HepG2 (cell line): ENCODE data around the gene PAN2. TPM values are rescaled to one million over a fixed set of nuclear protein-coding genes. Genes with fewer than 3 reads are reported as not detected.

Source experiments
- CAMTA2 ChIP-seq: sonication (generic); formaldehyde crosslinking; IDR thresholded peaks from 2 replicates; pipeline ENCODE4 v1.4.0; 2020; ENCODE audit warnings: mild to moderate bottlenecking, missing genetic modification reagents, borderline replicate concordance
- FOXA3 ChIP-seq: IDR thresholded peaks from 2 replicates; pipeline ENCODE4 v1.6.1; 2016; ENCODE audit warnings: missing genetic modification reagents, missing compliant biosample characterization
- FOXC1 ChIP-seq: sonication (generic); formaldehyde crosslinking; IDR thresholded peaks from 2 replicates; pipeline ENCODE4 v1.8.0; 2022; ENCODE audit warnings: mild to moderate bottlenecking, missing genetic modification reagents, borderline replicate concordance
- HDAC1 ChIP-seq: sonication (generic); formaldehyde crosslinking; IDR thresholded peaks from 2 replicates; pipeline ENCODE4 v1.5.1; 2020; ENCODE audit warnings: mild to moderate bottlenecking, missing genetic modification reagents
- MED1 ChIP-seq: sonication (generic); formaldehyde crosslinking; IDR thresholded peaks from 2 replicates; pipeline ENCODE4 v1.4.0; 2020; ENCODE audit warnings: missing genetic modification reagents
- MLX ChIP-seq: IDR thresholded peaks from 2 replicates; pipeline ENCODE4 v1.6.1; 2016
- NFRKB ChIP-seq: fragments of 450-650 bp; IDR thresholded peaks from 2 replicates; pipeline ENCODE4 v1.6.1; 2017
- RNF2 ChIP-seq: fragments of 450-650 bp; conservative IDR thresholded peaks from 2 replicates; pipeline ENCODE4 v1.6.1; 2016; ENCODE audit warnings: low read depth
- SMYD3 ChIP-seq: sonication (generic); formaldehyde crosslinking; IDR thresholded peaks from 2 replicates; pipeline ENCODE4 v1.8.1; 2023; ENCODE audit warnings: mild to moderate bottlenecking, missing genetic modification reagents
- SOX13 ChIP-seq, 3 experiments: fragments of 450-650 bp in 1 of 3; sonication (generic) in 1 of 3; formaldehyde crosslinking in 1 of 3; IDR thresholded peaks in 2 of 3; conservative IDR thresholded peaks in 1 of 3; 2 replicates each; pipeline versions ENCODE4 v1.5.0 to v1.6.1; 2016 to 2020; ENCODE audit warnings: antibody characterized with exemption in 1 of 3, mild to moderate bottlenecking in 1 of 3, missing compliant biosample characterization in 1 of 3, missing genetic modification reagents in 1 of 3, moderate library complexity in 1 of 3
- SOX6 ChIP-seq, 2 experiments: fragments of 450-650 bp in 1 of 2; sonication (generic) in 1 of 2; formaldehyde crosslinking in 1 of 2; IDR thresholded peaks; 2 replicates each; pipeline versions ENCODE4 v1.4.0 to v1.6.1; 2017 to 2020; ENCODE audit warnings: antibody characterized with exemption in 1 of 2, mild to moderate bottlenecking in 1 of 2, missing genetic modification reagents in 1 of 2
- SRSF9 ChIP-seq: fragments of 200-400 bp; formaldehyde crosslinking; IDR thresholded peaks from 2 replicates; pipeline ENCODE4 v1.6.1; 2018; ENCODE audit warnings: borderline replicate concordance, mild to moderate bottlenecking, low read depth, low read length; ENCODE audit not compliant: insufficient read depth, poor library complexity, severe bottlenecking
- TSC22D2 ChIP-seq: sonication (generic); formaldehyde crosslinking; IDR thresholded peaks from 2 replicates; pipeline ENCODE4 v1.5.1; 2020; ENCODE audit warnings: missing genetic modification reagents, mild to moderate bottlenecking, borderline replicate concordance
- ZC3H13 ChIP-seq: sonication (generic); formaldehyde crosslinking; IDR thresholded peaks from 2 replicates; pipeline ENCODE4 v1.8.1; 2023; ENCODE audit warnings: mild to moderate bottlenecking, missing genetic modification reagents, moderate library complexity
- ZNF253 ChIP-seq: sonication (generic); formaldehyde crosslinking; IDR thresholded peaks from 2 replicates; pipeline ENCODE4 v1.8.0; 2022; ENCODE audit warnings: mild to moderate bottlenecking, missing genetic modification reagents, borderline replicate concordance
- ZNF407 ChIP-seq: sonication (generic); formaldehyde crosslinking; IDR thresholded peaks from one replicate; pipeline ENCODE4 v1.5.1; 2020; ENCODE audit warnings: mild to moderate bottlenecking, missing genetic modification reagents; ENCODE audit errors: not compliant biosample characterization
- ZNF501 ChIP-seq: sonication (generic); formaldehyde crosslinking; IDR thresholded peaks from 2 replicates; pipeline ENCODE4 v1.5.1; 2020; ENCODE audit warnings: mild to moderate bottlenecking, moderate library complexity, missing genetic modification reagents
- ZNF788 ChIP-seq: sonication (generic); formaldehyde crosslinking; IDR thresholded peaks from 2 replicates; pipeline ENCODE4 v1.5.0; 2020; ENCODE audit warnings: mild to moderate bottlenecking, missing genetic modification reagents, borderline replicate concordance
- polyA plus RNA-seq, 8 experiments: library from polyadenylated mRNA; depleted of rRNA in 3 of 8; stranded (reverse) in 7 of 8; unstranded in 1 of 8; fragments of >200 nt; fragmentation: Illumina TruSeq in 4 of 8; extraction: Trizol in 4 of 8; gene quantifications; 2 replicates each; pipeline versions ENCODE4 v1.2.1 to v1.2.3, GENCODE V29; 2011 to 2016; ENCODE audit warnings: low read depth in 4 of 8, missing spikeins in 1 of 8, mixed read lengths in 1 of 8; ENCODE audit not compliant: insufficient read depth in 1 of 8
- total RNA-seq, 5 experiments: library from RNA; depleted of rRNA; stranded (reverse); fragments of >200 nt; fragmentation: Illumina TruSeq; extraction: Trizol; gene quantifications; 2 replicates each; pipeline ENCODE4 v1.2.3, GENCODE V29; 2016; ENCODE audit warnings: low read depth in 1 of 5
- TF ChIP-seq, protein P1 (sequence below): sonication (generic); formaldehyde crosslinking; IDR thresholded peaks from 2 replicates; pipeline ENCODE4 v1.8.1; 2023; ENCODE audit warnings: missing genetic modification reagents, mild to moderate bottlenecking, borderline replicate concordance

Gene PAN2
- total and polyA plus RNA-seq, 2 of the 13 experiments (the other 11 are each of a cell fraction or from before 2014, with no cell fraction given), result 27.2 to 61.1 TPM

DNA sequence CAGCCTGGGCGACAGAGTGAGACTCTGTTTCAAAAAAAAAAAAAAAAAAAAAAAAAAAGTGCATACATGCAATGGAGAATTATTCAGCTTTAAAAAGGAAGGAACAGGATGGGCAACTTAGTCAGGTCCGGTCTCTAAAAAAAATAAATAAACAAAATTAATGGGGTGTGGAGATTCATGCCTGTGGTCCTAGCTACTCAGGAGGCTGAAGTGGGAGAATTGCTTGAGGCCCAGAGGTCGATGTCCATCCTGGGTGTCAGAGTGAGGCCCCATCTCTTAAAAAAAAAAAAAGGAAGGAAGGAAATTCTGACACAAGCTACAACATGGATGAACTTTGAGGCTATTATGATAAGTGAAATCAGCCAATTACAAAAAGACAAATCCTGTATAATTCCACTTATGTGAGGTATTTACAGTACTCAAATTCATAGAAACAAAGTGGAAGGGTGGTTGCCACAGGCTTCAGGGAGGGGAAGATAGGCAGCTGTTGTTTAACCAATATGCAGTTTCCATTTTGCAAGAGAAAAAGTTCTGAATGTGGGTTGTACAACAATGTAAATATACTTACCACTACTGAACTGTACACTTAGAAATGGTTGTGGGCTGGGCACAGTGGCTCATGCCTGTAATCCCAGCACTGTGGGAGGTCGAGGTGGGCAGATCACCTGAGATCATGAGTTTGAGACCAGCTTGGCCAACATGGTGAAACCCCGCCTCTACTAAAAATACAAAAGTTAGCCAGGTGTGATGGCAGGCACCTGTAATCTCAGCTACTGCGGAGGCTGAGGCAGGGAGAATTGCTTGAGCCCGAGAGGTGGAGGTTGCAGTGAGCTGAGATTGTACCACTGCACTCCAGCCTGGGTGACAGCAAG lies 41.2 kb upstream of the PAN2 start (continued):
- TF ChIP-seq ZNF253 (CRISPR knock-in tag) (no peak), ZC3H13 (CRISPR knock-in tag) (no peak), ZNF788 (CRISPR knock-in tag) (no peak), MLX (CRISPR knock-in tag) (no peak), NFRKB (no peak), SOX13 (IDR thresholded peaks at IDR 0.05) (no peak), SOX13 (CRISPR knock-in tag; conservative IDR thresholded peaks at IDR 0.05 in 1 of 2, IDR thresholded peaks at IDR 0.05 in 1 of 2) (peak in 1 of 2 experiments; percentile 16; a peak in 1 of 4 replicates), TSC22D2 (no peak), FOXC1 (CRISPR knock-in tag) (no peak), SRSF9 (no peak), FOXA3 (peak; percentile 34), ZNF407 (no peak), RNF2 (no peak), CAMTA2 (CRISPR knock-in tag) (no peak), MED1 (CRISPR knock-in tag) (peak; percentile 14; the same call in 1 of the 2 replicates), HDAC1 (no peak), ZNF501 (CRISPR knock-in tag) (no peak), SMYD3 (CRISPR knock-in tag) (no peak), SOX6 (IDR thresholded peaks at IDR 0.05) (no peak), SOX6 (CRISPR knock-in tag; IDR thresholded peaks at IDR 0.05) (peak; percentile 32; the same call in 1 of the 2 replicates)
- TF ChIP-seq, protein P1, sequence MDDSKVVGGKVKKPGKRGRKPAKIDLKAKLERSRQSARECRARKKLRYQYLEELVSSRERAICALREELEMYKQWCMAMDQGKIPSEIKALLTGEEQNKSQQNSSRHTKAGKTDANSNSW, result no peak
